ENCODE data around the gene ATXN7L1.

The ATXN7L1 gene

DNA sequence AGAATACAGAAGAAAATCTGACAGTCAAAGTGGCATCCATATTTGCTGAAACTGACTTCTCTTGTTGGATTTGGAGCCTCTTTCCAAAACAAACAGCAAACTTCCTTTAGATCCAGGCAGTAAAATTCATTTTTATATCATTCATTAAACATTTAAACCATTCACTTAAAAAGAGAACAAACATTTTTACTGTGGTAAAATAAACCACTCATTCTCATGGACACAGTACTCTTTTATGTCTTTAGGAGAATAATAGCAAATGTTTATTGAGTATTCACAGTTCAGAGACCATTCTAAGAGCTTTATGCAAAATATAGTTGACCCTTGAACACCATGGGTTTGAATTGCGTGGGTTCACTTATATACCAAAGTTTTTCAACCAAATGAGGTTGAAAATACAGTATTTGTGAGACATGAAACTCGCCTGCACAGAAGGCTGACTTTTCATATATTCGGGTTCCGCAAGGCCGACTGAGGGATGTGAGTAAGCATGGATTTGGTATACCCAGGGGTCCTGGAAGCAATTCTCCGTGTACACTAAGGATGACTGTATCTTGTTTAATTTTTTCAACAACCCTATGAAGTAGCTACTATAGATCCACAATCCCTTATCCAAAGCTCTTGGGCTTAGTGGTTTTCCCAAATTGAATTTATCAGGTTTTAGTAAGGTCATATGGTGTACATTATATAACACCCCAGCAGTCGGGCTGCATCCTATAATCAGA lies 49.1 kb downstream of the ATXN7L1 start:
- TF ChIP-seq, protein P1, sequence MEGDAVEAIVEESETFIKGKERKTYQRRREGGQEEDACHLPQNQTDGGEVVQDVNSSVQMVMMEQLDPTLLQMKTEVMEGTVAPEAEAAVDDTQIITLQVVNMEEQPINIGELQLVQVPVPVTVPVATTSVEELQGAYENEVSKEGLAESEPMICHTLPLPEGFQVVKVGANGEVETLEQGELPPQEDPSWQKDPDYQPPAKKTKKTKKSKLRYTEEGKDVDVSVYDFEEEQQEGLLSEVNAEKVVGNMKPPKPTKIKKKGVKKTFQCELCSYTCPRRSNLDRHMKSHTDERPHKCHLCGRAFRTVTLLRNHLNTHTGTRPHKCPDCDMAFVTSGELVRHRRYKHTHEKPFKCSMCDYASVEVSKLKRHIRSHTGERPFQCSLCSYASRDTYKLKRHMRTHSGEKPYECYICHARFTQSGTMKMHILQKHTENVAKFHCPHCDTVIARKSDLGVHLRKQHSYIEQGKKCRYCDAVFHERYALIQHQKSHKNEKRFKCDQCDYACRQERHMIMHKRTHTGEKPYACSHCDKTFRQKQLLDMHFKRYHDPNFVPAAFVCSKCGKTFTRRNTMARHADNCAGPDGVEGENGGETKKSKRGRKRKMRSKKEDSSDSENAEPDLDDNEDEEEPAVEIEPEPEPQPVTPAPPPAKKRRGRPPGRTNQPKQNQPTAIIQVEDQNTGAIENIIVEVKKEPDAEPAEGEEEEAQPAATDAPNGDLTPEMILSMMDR (IDR thresholded peaks at IDR 0.05; ENCODE audit: low read depth, low read length, missing control alignments) = no peak
- DNase-seq (ENCODE audit: low read depth) = no peak
- no peak overlapping the region for H3K4me3 ChIP-seq (ENCODE audit: low read depth, low read length)

DNA sequence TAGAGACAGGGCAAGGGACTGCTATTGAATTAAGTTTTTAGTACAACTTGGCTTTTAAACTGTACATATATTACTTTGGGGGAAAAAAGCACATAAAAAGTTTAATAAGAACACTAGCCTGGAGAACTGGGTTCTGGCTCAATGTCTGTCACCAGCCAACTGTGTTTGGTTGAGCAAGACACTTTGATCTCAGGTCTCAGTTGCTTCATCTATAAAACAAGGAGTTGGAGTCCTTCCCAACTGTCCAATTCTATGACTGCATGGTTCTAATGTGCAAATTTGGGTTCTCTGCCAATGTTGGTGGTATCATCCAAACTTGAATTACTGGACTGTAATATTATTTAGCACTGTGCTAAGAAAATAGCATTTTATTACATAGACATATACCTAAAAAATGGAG lies 50.3 kb downstream of the ATXN7L1 start:
- TF ChIP-seq, protein P1 (IDR thresholded peaks at IDR 0.05; ENCODE audit: low read depth, low read length, missing control alignments) = no peak
- no peak overlapping the region for H3K4me3 ChIP-seq (ENCODE audit: low read depth, low read length)
- DNase-seq (ENCODE audit: low read depth) = no peak

DNA sequence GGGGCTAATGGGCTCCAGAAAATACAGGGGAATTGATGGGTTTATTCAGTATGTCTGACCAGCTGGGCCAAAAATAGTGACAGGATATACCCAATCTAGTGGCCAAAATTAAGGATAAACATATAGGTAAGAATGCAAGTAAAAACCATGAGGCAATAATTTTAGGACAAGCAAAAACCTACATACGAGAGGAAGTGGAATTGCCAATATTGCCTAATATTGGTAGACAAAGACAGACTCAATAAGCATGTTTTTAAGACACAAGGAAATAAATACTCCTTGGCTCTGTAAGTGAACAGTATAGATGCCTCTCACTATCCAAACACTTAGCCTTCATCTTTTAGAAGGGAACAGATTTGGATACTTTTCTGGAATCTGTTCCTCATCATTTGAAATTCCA lies 51.0 kb downstream of the ATXN7L1 start:
- no peak for DNase-seq (ENCODE audit: low read depth)
- H3K4me3 ChIP-seq (ENCODE audit: low read depth, low read length) = no peak overlapping the region
- TF ChIP-seq, protein P1 (IDR thresholded peaks at IDR 0.05; ENCODE audit: low read depth, low read length, missing control alignments) = no peak

DNA sequence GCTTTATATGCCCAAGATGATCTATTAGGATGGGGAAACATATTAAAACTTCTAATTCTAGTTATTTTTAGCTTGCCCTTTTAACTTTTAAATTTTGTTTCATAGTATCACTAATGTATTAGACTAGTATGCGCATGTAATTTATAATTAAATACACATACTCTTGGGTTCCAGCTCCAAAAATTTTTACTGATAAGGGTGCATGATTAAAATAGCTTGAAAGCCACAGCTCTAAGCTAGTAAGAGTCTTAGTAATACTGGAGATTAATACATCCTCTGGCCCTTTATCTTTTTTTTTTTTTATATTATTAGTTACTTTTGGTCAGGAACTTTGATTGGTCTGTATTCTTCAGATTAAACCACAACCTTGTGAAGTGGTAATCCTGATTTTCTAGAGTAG lies 53.6 kb downstream of the ATXN7L1 start:
- TF ChIP-seq, protein P1 (IDR thresholded peaks at IDR 0.05; ENCODE audit: low read depth, low read length, missing control alignments) = no peak
- no peak overlapping the region for H3K4me3 ChIP-seq (ENCODE audit: low read depth, low read length)
- no peak for DNase-seq (ENCODE audit: low read depth)

DNA sequence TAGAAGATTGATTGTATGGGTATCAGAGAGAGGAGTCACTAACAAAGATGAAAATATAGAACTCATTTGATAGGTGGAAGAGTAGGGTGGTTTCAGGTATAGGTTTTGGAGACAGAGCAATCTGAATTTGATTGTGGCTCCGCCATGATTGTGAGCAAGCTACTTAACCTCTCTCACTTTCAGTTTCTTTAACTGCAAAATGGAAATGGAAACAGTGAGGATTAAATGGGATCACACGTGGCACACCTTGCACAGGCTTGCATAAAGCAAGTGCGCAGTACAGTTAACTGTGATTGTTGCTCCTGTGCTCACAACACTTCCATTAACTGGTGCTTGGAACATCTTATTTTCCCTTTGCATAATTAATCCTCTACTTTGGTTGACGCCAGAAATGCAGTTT lies 54.9 kb downstream of the ATXN7L1 start:
- DNase-seq (ENCODE audit: low read depth) = no peak

DNA sequence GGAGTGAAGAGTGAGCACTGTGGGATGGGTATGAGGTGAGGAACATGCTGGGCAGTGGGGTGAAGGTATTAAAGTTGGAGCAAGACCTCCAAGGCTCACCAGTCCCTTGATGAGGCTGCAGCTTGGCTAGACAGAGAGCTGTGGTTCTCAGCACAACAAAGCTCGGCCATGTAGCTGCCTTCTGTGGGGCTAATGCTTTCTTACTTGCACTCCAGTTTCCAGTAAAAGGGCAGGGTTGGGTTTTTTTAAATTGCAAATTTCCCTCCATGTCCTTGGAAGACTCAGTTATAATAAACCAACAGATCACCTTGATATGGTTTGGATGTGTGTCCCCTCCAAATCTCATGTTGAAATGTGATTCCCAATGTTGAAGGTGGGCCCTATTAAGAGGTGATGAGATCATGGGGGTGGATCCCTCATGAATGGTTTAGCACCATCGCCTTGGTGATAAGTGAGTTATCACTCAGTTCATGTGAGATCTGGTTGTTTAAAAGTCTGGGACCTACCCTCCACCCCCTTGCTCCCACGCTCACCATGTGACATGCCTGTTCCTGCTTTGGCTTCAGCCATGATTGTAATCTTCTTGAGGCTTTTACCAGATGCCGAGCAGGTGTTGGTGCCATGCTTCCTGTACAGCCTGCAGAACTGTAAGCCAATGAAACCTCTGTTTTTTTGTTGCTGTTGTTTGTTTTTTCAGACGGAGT lies 55.9 kb downstream of the ATXN7L1 start:
- no peak overlapping the region for H3K4me3 ChIP-seq (ENCODE audit: low read depth, low read length)
- DNase-seq (ENCODE audit: low read depth) = no peak
- TF ChIP-seq, protein P1 (IDR thresholded peaks at IDR 0.05; ENCODE audit: low read depth, low read length, missing control alignments) = no peak

More for the DNA sequence above, 54.9 kb downstream of the ATXN7L1 start:
- H3K4me3 ChIP-seq (ENCODE audit: low read depth, low read length) = no peak overlapping the region
- TF ChIP-seq, protein P1 (IDR thresholded peaks at IDR 0.05; ENCODE audit: low read depth, low read length, missing control alignments) = no peak

Measured in GM12864 (cell line).